Liver (tissue), 3 donors: ENCODE measurements around the gene CCL2.

ENCODE experiments used
- EGR1 ChIP-seq, 2 donors: IDR thresholded peaks; 2 replicates each; pipeline ENCODE4 v1.6.1; 2016 to 2018; ENCODE audit warnings: antibody characterized with exemption in 2 of 2, low read depth in 2 of 2
- GABPA ChIP-seq, 2 donors: IDR thresholded peaks in 1 of 2; conservative IDR thresholded peaks in 1 of 2; 2 replicates each; pipeline ENCODE4 v1.6.1; 2016; ENCODE audit warnings: antibody characterized with exemption in 2 of 2, mild to moderate bottlenecking in 1 of 2, moderate library complexity in 1 of 2
- JUND ChIP-seq, 2 donors: IDR thresholded peaks; 2 replicates each; pipeline ENCODE4 v1.6.1; 2016; ENCODE audit warnings: antibody characterized with exemption in 2 of 2
- TAF1 ChIP-seq: conservative IDR thresholded peaks from 2 replicates; pipeline ENCODE4 v1.6.1; 2016; ENCODE audit warnings: antibody characterized with exemption, mild to moderate bottlenecking
- YY1 ChIP-seq: IDR thresholded peaks from 2 replicates; pipeline ENCODE4 v1.6.1; 2016; ENCODE audit warnings: antibody characterized with exemption, mild to moderate bottlenecking
- TF ChIP-seq, protein P1 (sequence below): fragments of 150-350 bp; IDR thresholded peaks from 2 replicates; pipeline ENCODE4 v1.5.1; 2017; ENCODE audit warnings: improper control_type of control experiment, low read depth, low read length; ENCODE audit not compliant: missing input control
- TF ChIP-seq, protein P2 (sequence below): IDR thresholded peaks from 2 replicates; pipeline ENCODE4 v1.6.1; 2016; ENCODE audit warnings: antibody characterized with exemption, mild to moderate bottlenecking
- TF ChIP-seq, protein P3 (sequence below): IDR thresholded peaks from 2 replicates; pipeline ENCODE4 v1.6.1; 2016; ENCODE audit warnings: antibody characterized with exemption
- donor health status: healthy.
- donor health status: healthy.

GRCh38 chr17:34227707-34228106, 27.4 kb upstream of the CCL2 start:
- TF ChIP-seq, protein P1, sequence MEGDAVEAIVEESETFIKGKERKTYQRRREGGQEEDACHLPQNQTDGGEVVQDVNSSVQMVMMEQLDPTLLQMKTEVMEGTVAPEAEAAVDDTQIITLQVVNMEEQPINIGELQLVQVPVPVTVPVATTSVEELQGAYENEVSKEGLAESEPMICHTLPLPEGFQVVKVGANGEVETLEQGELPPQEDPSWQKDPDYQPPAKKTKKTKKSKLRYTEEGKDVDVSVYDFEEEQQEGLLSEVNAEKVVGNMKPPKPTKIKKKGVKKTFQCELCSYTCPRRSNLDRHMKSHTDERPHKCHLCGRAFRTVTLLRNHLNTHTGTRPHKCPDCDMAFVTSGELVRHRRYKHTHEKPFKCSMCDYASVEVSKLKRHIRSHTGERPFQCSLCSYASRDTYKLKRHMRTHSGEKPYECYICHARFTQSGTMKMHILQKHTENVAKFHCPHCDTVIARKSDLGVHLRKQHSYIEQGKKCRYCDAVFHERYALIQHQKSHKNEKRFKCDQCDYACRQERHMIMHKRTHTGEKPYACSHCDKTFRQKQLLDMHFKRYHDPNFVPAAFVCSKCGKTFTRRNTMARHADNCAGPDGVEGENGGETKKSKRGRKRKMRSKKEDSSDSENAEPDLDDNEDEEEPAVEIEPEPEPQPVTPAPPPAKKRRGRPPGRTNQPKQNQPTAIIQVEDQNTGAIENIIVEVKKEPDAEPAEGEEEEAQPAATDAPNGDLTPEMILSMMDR, result no peak
- no peak for TF ChIP-seq EGR1 (IDR thresholded peaks at IDR 0.05; ENCODE audit: low read depth in 2 of 2)
- TF ChIP-seq JUND (IDR thresholded peaks at IDR 0.05), result no peak
- TF ChIP-seq GABPA (IDR thresholded peaks at IDR 0.05 in 1 of 2, conservative IDR thresholded peaks at IDR 0.05 in 1 of 2), result no peak
- TF ChIP-seq, protein P2, sequence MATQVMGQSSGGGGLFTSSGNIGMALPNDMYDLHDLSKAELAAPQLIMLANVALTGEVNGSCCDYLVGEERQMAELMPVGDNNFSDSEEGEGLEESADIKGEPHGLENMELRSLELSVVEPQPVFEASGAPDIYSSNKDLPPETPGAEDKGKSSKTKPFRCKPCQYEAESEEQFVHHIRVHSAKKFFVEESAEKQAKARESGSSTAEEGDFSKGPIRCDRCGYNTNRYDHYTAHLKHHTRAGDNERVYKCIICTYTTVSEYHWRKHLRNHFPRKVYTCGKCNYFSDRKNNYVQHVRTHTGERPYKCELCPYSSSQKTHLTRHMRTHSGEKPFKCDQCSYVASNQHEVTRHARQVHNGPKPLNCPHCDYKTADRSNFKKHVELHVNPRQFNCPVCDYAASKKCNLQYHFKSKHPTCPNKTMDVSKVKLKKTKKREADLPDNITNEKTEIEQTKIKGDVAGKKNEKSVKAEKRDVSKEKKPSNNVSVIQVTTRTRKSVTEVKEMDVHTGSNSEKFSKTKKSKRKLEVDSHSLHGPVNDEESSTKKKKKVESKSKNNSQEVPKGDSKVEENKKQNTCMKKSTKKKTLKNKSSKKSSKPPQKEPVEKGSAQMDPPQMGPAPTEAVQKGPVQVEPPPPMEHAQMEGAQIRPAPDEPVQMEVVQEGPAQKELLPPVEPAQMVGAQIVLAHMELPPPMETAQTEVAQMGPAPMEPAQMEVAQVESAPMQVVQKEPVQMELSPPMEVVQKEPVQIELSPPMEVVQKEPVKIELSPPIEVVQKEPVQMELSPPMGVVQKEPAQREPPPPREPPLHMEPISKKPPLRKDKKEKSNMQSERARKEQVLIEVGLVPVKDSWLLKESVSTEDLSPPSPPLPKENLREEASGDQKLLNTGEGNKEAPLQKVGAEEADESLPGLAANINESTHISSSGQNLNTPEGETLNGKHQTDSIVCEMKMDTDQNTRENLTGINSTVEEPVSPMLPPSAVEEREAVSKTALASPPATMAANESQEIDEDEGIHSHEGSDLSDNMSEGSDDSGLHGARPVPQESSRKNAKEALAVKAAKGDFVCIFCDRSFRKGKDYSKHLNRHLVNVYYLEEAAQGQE, result no peak
- no peak for TF ChIP-seq TAF1
- TF ChIP-seq, protein P3, sequence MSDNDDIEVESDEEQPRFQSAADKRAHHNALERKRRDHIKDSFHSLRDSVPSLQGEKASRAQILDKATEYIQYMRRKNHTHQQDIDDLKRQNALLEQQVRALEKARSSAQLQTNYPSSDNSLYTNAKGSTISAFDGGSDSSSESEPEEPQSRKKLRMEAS, result no peak
- no peak for TF ChIP-seq YY1
